ENCODE measurements around the gene NEURL2. TPM values are rescaled to one million over a fixed set of nuclear protein-coding genes. Genes with fewer than 3 reads are reported as not detected.

Gene NEURL2
- total RNA-seq, 1 donor from 2014 or later: 15.2 TPM

GRCh38 chr20:45908084-45908483 lies 17.1 kb upstream of the NEURL2 start:
- Histone ChIP-seq H3K27me3 (no peaks in the 10 kb centered on the region), H3K27ac (no peak overlapping the region), H3K4me1 (peaks cover 33% of the 10 kb centered on the region), H3K9me3 (no peaks in the 10 kb centered on the region), H3K36me3 (peaks cover 0 to under 1% of the 10 kb centered on the region in 2 donors), H3K4me3 (no peak overlapping the region)
- DNase-seq (ENCODE audit: extremely low spot score in 2 of 2): no peak
- TF ChIP-seq POLR2AphosphoS5 (IDR thresholded peaks at IDR 0.05; ENCODE audit: insufficient read depth in 1 of 2, low read depth in 1 of 2): no peak
- no peak for TF ChIP-seq POLR2A (IDR thresholded peaks at IDR 0.05)
- TF ChIP-seq CTCF (IDR thresholded peaks at IDR 0.05): no peak
- intact Hi-C loops (cut with DNase I): no loop called here

GRCh38 chr20:45907219-45907948 lies 16.4 kb upstream of the NEURL2 start:
- DNase-seq (ENCODE audit: extremely low spot score in 2 of 2): no peak
- H3K27ac ChIP-seq: no peak overlapping the region
- H3K36me3 ChIP-seq: peaks cover 0 to 8% of the 10 kb centered on the region in 2 donors
- no peaks in the 10 kb centered on the region for H3K9me3 ChIP-seq
- H3K27me3 ChIP-seq: no peaks in the 10 kb centered on the region
- H3K4me3 ChIP-seq: no peak overlapping the region
- TF ChIP-seq CTCF (IDR thresholded peaks at IDR 0.05): no peak
- TF ChIP-seq POLR2AphosphoS5 (IDR thresholded peaks at IDR 0.05; ENCODE audit: insufficient read depth in 1 of 2, low read depth in 1 of 2): no peak
- TF ChIP-seq POLR2A (IDR thresholded peaks at IDR 0.05): no peak
- intact Hi-C loops (cut with DNase I): no loop called here
- H3K4me1 ChIP-seq: peaks cover 26% of the 10 kb centered on the region

GRCh38 chr20:45905505-45906079 lies 14.6 kb upstream of the NEURL2 start:
- intact Hi-C loops (cut with DNase I): no loop called here
- Histone ChIP-seq H3K27ac (no peak overlapping the region), H3K27me3 (no peaks in the 10 kb centered on the region), H3K9me3 (no peaks in the 10 kb centered on the region), H3K4me1 (peaks cover 12% of the 10 kb centered on the region), H3K4me3 (no peak overlapping the region), H3K36me3 (peaks cover 0 to 12% of the 10 kb centered on the region in 2 donors)
- DNase-seq (ENCODE audit: extremely low spot score in 2 of 2): no peak
- TF ChIP-seq POLR2A (IDR thresholded peaks at IDR 0.05) (no peak), POLR2AphosphoS5 (IDR thresholded peaks at IDR 0.05; ENCODE audit: insufficient read depth in 1 of 2, low read depth in 1 of 2) (no peak), CTCF (IDR thresholded peaks at IDR 0.05) (no peak)

- H3K27me3 ChIP-seq: no peaks in the 10 kb centered on the region
- H3K27ac ChIP-seq: no peak overlapping the region
- H3K36me3 ChIP-seq: peaks cover 0 to 12% of the 10 kb centered on the region in 2 donors
- intact Hi-C loops (cut with DNase I): no loop called here
- no peaks in the 10 kb centered on the region for H3K9me3 ChIP-seq
- peaks cover 5% of the 10 kb centered on the region for H3K4me1 ChIP-seq
- no peak for TF ChIP-seq CTCF (IDR thresholded peaks at IDR 0.05)
- TF ChIP-seq POLR2A (IDR thresholded peaks at IDR 0.05): no peak
- TF ChIP-seq POLR2AphosphoS5 (IDR thresholded peaks at IDR 0.05; ENCODE audit: insufficient read depth in 1 of 2, low read depth in 1 of 2): no peak
- H3K4me3 ChIP-seq: no peak overlapping the region
- no peak for DNase-seq (ENCODE audit: extremely low spot score in 2 of 2)
Measured at GRCh38 chr20:45904583-45905504, 13.8 kb upstream of the NEURL2 start.
